Esophagus (tissue), 2 donors: ENCODE measurements around the gene SSBP3. TPM values are rescaled to one million over a fixed set of nuclear protein-coding genes. Genes with fewer than 3 reads are reported as not detected.

Experiments used
- H3K27ac ChIP-seq, 2 donors: one replicate each; pipeline ENCODE4 v1.5.1; 2013; ENCODE audit warnings: low read depth in 2 of 2, mild to moderate bottlenecking in 2 of 2, inconsistent platforms in 1 of 2, low read length in 1 of 2, moderate library complexity in 1 of 2
- H3K27me3 ChIP-seq, 2 donors: one replicate each; pipeline ENCODE4 v1.6.1; 2013; ENCODE audit warnings: low read length in 2 of 2, control low read depth in 1 of 2, mild to moderate bottlenecking in 1 of 2; ENCODE audit not compliant: insufficient read depth in 2 of 2, control insufficient read depth in 1 of 2
- H3K36me3 ChIP-seq, 2 donors: one replicate each; pipeline ENCODE4 v1.6.1; 2013; ENCODE audit warnings: low read length in 1 of 2; ENCODE audit not compliant: control insufficient read depth in 2 of 2, insufficient read depth in 2 of 2
- H3K4me1 ChIP-seq, 2 donors: one replicate each; pipeline ENCODE4 v1.6.1; 2013; ENCODE audit warnings: low read length in 1 of 2; ENCODE audit not compliant: control insufficient read depth in 2 of 2, insufficient read depth in 2 of 2
- H3K4me3 ChIP-seq, 2 donors: one replicate each; pipeline ENCODE4 v1.5.1; 2013; ENCODE audit warnings: low read length in 2 of 2, mild to moderate bottlenecking in 2 of 2, low read depth in 1 of 2, moderate library complexity in 1 of 2
- H3K9me3 ChIP-seq, 2 donors: one replicate each; pipeline ENCODE4 v1.6.1; 2013; ENCODE audit warnings: mild to moderate bottlenecking in 2 of 2, low read depth in 1 of 2, low read length in 1 of 2, moderate library complexity in 1 of 2; ENCODE audit not compliant: control insufficient read depth in 2 of 2, insufficient read depth in 1 of 2
- WGBS, 2 donors: extraction: QIAGEN DNeasy Blood & Tissue Kit; methylation state at CpG; one replicate each; pipeline ENCODE4 v1.1.7; 2013; 5-methylcytosine and 5-hydroxymethylcytosine counted together
- polyA plus RNA-seq, 2 donors: library from polyadenylated mRNA; stranded (reverse); fragments of 200-250 nt; gene quantifications; one replicate each; pipeline ENCODE4 v1.2.3, GENCODE V29; 2013
- donor health status: healthy with polysubstance abuse.
- donor health status: Bipolar disorder and iron deficiency.

The SSBP3 gene
- polyA plus RNA-seq, 2 donors: 30.7 to 39.0 TPM

DNA sequence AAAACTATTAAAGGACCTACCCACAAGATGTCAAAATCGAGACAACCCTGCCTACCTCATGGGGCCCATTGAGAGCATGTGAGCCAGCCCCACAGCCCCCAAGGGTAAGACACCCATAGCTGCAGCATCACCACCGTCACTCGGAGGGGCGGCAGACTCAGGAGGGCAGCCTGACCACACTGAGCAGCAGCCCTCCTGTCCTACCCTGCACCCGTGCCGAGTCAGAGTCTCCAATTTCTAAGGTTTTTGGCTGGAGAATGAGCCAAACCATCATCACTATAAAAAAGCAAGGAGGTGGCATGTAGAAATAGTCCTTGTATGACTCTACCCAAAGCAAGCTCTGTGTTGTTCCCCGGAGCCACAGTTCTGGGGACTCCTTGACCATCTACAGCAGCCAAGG lies 94.7 kb downstream of the SSBP3 start:
- Histone ChIP-seq H3K4me3 (no peak overlapping the region), H3K27ac (peak overlapping the region in 1 of 2 donors; percentile 35), H3K9me3 (no peaks in the 10 kb centered on the region), H3K4me1 (peaks cover 16 to 42% of the 10 kb centered on the region in 2 donors), H3K27me3 (no peaks in the 10 kb centered on the region), H3K36me3 (no peaks in the 10 kb centered on the region)
- 88 to 93% methylated on average over 7 of the region's 7 CpGs for WGBS, 2 donors

DNA sequence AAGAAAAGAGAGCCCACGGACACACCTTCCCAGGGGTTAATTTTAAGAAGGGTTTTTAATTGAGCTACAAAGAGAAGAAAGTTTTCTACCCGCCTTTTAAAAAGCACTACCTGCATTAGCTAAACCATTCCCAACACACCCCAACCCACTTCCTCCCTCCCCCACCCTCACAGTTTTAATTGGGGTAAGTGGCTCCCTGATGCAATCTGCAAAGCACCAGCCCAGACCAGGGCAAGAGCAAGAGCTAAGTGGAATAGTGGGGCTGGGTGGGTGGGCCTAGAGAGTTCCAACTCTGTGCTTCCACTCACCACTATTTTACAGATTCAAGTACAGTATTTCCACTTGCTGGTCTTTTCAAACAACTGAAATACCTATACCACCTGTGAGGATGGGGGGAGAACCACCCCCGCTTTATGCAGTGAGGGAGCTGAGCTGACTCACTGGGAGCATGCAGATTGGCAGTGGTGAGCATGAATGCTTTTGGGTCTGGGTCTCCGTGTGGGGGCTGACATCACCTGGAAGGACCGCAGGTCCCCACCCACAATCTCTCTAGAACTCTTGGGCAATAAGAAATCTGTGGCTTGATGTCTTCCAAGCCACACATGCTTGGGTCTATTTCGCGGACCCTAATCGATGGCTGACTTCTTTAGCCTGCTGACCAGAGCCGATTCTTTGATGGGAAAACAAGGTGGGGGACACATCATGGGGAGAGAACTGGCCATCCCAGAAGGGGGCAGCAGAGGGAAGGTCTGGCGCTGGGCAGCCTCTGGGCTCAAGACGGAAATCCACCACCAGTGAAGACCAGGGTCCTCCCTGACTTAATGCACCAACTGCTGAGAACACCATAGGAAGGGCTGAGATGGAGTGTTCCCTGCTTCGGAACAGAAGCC lies 95.5 kb downstream of the SSBP3 start:
- no peaks in the 10 kb centered on the region for H3K9me3 ChIP-seq
- peaks cover 16 to 42% of the 10 kb centered on the region in 2 donors for H3K4me1 ChIP-seq
- 74 to 78% methylated on average over 12 of the region's 12 CpGs for WGBS, 2 donors

DNA sequence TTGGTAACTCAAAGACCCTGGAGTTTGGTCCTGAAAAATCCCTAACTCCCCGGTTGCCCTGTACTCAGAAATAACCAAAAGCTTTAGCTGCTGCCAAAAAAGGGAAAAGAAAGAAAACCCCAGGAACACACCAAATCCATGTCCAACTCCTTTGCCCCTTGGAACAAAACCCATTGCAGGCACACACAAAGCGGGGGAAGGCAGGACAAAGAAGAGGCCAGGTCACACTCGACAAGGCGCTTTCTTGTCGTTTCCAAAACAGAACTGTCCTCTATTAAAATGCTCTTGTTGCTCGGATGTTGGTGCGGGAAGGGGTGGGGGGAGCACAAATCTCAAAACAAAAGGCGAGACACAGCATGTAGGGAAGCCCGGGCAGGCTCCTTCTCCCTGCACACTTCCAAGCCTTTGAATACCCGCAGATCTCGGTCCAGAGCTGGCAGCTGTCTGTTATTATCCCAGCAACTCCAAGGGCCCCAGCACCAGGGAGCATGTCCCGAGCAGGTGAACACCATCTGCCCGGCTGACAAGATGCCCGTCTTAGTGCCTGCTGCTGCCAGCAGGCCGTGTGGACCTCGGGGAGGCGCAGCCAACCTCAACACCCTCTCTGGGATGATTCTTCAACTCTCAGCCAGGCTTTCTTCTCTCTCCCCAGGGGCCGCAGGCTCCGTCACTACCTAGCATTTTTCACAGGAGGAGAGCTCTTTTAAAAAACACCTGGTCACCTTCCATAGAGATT lies 96.4 kb downstream of the SSBP3 start:
- H3K9me3 ChIP-seq: no peaks in the 10 kb centered on the region
- H3K4me3 ChIP-seq: no peak overlapping the region
- no peaks in the 10 kb centered on the region for H3K27me3 ChIP-seq
- WGBS, 2 donors: 43 to 51% methylated on average over 19 of the region's 19 CpGs
- no peaks in the 10 kb centered on the region for H3K36me3 ChIP-seq
- H3K4me1 ChIP-seq: peaks cover 16 to 39% of the 10 kb centered on the region in 2 donors
- peak overlapping the region in 1 of 2 donors; percentile 23 for H3K27ac ChIP-seq

More for the DNA sequence above, 95.5 kb downstream of the SSBP3 start:
- Histone ChIP-seq H3K4me3 (no peak overlapping the region), H3K36me3 (no peaks in the 10 kb centered on the region), H3K27me3 (no peaks in the 10 kb centered on the region), H3K27ac (peak overlapping the region in 1 of 2 donors; percentile 50)

DNA sequence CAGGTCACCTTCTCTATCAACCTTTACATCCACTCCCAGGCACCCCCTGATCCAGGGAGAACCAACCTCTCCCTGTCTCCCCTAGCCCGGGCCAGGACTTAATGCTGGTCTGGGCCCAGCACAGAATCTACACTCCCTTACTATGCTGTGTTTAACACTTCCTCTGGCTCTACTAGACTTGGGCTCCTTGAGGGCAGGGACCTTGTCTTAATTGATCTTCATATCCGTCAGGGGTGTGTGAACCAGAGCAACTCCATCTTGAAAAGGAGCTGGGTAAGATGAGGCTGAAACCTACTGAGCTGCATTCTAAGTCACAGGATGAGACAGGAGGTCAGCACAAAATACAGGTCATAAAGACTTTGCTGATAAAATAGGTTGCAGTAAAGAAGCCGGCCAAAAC lies 98.9 kb downstream of the SSBP3 start:
- Histone ChIP-seq H3K4me1 (peaks cover 16 to 26% of the 10 kb centered on the region in 2 donors), H3K27ac (no peak overlapping the region), H3K27me3 (no peaks in the 10 kb centered on the region), H3K4me3 (no peak overlapping the region), H3K36me3 (no peaks in the 10 kb centered on the region), H3K9me3 (no peaks in the 10 kb centered on the region)
- WGBS, 2 donors: 99% methylated on average over 3 of the region's 3 CpGs

DNA sequence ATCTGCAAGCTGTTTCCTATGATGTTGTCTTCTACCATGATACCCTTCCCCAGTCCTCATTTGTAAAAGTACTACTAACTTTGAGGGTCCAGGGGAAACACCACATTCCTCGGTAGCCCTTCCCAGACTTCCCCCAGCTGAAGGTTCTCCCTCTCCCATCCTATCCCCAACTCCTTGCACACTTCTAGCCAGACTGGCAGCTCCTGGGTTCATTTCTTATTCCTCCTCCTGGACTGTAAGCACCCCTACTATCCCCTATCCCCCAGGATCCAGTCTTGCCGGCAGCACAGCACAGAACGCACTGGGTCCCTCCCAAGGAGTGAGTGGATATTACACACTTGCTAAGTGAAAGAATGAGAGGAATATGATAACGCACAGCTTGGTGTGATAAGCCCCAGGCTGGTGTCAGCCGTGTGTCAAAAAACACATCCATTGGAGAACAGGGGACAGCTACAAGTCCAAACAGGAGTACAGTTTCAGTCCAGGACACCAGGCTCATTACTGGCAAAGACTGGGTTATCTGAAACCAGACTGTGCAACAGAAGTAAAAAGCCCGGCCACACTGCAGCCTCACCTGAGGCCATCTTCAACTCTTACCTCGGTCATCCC lies 100.2 kb downstream of the SSBP3 start:
- WGBS, 2 donors: 69 to 74% methylated on average over 7 of the region's 7 CpGs
- Histone ChIP-seq H3K4me3 (no peak overlapping the region), H3K27ac (no peak overlapping the region), H3K27me3 (no peaks in the 10 kb centered on the region), H3K36me3 (no peaks in the 10 kb centered on the region), H3K9me3 (no peaks in the 10 kb centered on the region), H3K4me1 (peaks cover 13 to 20% of the 10 kb centered on the region in 2 donors)

DNA sequence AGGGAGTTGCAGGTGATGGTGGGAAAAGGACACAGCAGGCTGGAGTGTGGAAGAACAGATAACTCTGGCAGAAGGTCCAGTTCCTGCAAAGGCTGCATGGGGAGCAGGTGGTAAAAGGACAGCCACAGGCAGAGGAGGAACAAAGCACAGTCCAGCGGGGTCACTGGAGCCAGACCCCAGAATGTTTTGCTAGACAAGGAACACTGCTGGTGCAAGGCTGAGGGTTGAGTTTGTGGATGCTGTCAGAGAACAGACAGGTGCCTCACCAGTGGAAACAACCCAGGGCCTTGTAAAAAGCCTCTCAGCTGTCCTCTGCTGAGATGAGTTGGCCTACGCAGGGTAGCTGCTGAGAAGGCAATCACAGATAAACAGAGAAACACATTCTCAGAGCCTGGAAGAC lies 101.7 kb downstream of the SSBP3 start:
- H3K4me1 ChIP-seq: peaks cover 12 to 25% of the 10 kb centered on the region in 2 donors
- WGBS, 2 donors: 88 to 92% methylated on average over 2 of the region's 2 CpGs
- H3K9me3 ChIP-seq: no peaks in the 10 kb centered on the region
- no peaks in the 10 kb centered on the region for H3K27me3 ChIP-seq
- no peaks in the 10 kb centered on the region for H3K36me3 ChIP-seq
- H3K27ac ChIP-seq: no peak overlapping the region
- H3K4me3 ChIP-seq: no peak overlapping the region

DNA sequence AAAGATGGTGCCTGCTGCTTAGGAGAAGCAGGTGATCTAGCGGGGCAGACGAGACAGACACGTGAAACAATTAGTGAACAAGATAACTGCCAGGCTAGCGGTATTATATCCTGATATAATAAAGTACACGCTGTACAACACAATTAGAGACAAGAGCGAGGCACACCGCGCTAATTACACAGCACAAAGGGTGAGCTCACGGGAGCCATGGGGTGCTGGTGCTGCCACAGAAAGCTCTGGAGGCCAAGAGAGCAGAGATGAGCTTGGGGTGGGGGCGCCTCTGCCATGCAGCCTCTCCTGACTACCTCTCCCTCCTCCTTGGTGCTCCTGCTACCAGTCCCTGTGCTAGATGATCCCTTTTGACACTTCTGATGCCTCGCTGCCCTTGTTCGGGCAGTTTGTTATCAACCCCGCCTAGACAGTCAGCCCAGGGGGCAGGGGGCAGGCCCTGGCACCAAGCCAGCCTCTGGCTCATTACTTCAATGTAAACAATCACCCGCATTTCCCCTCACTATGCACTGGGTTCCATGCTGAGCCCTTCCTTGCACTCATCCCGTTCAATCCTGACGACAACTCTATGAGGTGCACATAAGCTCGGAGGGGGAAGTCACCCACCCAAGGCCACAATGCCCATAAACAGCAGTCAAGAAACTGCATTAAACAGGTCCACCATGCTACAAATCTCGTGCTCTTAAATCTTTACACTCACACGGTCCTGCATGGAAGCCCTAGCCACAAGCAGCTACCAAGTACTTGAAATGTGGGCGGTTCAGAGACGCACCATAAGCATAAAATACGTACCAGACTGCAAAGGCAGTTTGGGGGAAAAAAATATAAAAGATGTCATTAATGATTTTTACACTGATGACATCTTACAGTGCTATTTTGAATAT lies 103.0 kb downstream of the SSBP3 start:
- Histone ChIP-seq H3K27me3 (no peaks in the 10 kb centered on the region), H3K36me3 (no peaks in the 10 kb centered on the region), H3K27ac (no peak overlapping the region), H3K4me3 (no peak overlapping the region), H3K9me3 (no peaks in the 10 kb centered on the region), H3K4me1 (peaks cover 16 to 29% of the 10 kb centered on the region in 2 donors)
- 77 to 81% methylated on average over 22 of the region's 22 CpGs for WGBS, 2 donors

DNA sequence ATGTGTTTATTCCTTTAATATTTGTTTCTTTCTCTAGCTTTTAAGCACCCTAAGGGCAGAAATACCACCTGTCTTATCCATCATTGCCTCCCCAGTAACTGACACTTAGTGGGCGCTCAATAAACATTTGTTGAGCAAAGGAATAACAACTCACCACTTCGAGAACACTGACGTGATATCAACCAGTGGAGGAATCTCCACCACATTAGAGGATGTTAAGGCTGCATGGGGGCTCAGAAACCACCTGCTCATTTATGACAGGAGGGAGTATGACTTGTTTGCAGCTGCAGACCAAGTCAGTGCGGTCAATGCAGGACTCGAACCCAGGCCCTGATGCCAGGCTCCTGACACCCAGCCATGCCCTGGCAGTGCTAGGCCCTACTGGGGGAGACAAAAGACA lies 103.6 kb downstream of the SSBP3 start:
- Histone ChIP-seq H3K27ac (no peak overlapping the region), H3K36me3 (no peaks in the 10 kb centered on the region), H3K4me3 (no peak overlapping the region), H3K9me3 (no peaks in the 10 kb centered on the region), H3K4me1 (peaks cover 20 to 32% of the 10 kb centered on the region in 2 donors), H3K27me3 (no peaks in the 10 kb centered on the region)
- WGBS, 2 donors: 95 to 97% methylated on average over 5 of the region's 5 CpGs

DNA sequence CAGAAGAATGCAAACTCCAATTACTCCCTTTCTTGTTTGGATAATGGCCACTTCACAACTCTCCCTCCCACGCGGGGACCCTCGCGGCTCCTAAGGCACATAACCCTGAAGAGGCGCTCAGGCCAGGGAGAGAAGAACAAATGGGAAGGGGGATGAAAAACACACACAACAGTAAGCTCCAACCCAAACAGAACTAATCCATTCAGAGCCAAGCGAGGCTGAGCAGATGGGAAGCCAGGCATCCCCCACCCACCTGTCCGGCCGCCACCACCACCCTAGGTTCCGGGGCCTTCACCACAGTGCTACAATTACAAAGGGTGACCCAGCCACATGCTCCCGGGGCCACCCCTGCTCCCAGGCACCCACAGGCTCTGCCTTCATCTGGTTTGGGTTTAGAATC lies 104.7 kb downstream of the SSBP3 start:
- H3K4me1 ChIP-seq: peaks cover 20 to 36% of the 10 kb centered on the region in 2 donors
- H3K36me3 ChIP-seq: no peaks in the 10 kb centered on the region
- H3K9me3 ChIP-seq: no peaks in the 10 kb centered on the region
- H3K27ac ChIP-seq: no peak overlapping the region
- H3K27me3 ChIP-seq: no peaks in the 10 kb centered on the region
- no peak overlapping the region for H3K4me3 ChIP-seq
- 87 to 90% methylated on average over 10 of the region's 10 CpGs for WGBS, 2 donors
